GM10248 (cell line): Measurements from ENCODE around the gene UGT1A6.

ENCODE experiments used
- CTCF ChIA-PET: fragments of 300-600 bp; sonication (Branson Sonifier 250); formaldehyde crosslinking; extraction: SDS; loops from one replicate; lab custom pipeline; 2021; ENCODE audit warnings: antibody characterized with exemption; lab: Yijun Ruan, JAX
- POLR2A ChIA-PET: fragments of 350-650 bp; sonication (Branson Sonifier 250); formaldehyde crosslinking; extraction: SDS; loops from one replicate; lab custom pipeline; 2020; ENCODE audit warnings: antibody characterized with exemption; lab: Yijun Ruan, JAX
- DNase-seq: peaks from one replicate; pipeline ENCODE4 v3.0.0; 2012; ENCODE audit errors: extremely low spot score
- TF ChIP-seq, protein P1 (sequence below): IDR thresholded peaks from 2 replicates; pipeline ENCODE4 v1.5.1; 2012; ENCODE audit warnings: mild to moderate bottlenecking, low read depth; ENCODE audit errors: extremely low read depth, missing control alignments, control extremely low read depth

UGT1A6 gene

DNA sequence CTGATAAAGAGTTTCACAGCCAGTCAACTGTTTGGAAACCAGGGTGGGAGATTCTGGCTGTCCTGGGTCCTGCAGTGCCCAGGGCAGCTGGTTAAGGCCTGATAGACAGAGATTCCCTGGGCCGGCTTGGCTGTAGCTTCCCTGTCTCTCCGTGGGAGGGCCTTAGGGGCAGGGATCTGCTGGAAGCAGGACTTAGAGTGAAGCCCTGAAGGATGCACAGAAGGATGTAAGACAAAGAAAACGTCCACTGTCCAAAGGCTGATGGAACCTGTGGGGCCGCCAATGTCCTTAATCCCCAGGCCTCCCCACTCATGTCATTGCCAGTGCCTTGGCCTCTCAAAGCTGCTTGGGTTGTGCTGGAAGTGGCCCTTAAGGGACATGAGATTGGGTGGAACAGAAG is 118.4 kb downstream of the UGT1A6 start:
- ChIA-PET POLR2A (no interaction called here), CTCF (no interaction called here)
- TF ChIP-seq, protein P1, sequence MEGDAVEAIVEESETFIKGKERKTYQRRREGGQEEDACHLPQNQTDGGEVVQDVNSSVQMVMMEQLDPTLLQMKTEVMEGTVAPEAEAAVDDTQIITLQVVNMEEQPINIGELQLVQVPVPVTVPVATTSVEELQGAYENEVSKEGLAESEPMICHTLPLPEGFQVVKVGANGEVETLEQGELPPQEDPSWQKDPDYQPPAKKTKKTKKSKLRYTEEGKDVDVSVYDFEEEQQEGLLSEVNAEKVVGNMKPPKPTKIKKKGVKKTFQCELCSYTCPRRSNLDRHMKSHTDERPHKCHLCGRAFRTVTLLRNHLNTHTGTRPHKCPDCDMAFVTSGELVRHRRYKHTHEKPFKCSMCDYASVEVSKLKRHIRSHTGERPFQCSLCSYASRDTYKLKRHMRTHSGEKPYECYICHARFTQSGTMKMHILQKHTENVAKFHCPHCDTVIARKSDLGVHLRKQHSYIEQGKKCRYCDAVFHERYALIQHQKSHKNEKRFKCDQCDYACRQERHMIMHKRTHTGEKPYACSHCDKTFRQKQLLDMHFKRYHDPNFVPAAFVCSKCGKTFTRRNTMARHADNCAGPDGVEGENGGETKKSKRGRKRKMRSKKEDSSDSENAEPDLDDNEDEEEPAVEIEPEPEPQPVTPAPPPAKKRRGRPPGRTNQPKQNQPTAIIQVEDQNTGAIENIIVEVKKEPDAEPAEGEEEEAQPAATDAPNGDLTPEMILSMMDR, result no peak
- DNase-seq, result no peak

DNA sequence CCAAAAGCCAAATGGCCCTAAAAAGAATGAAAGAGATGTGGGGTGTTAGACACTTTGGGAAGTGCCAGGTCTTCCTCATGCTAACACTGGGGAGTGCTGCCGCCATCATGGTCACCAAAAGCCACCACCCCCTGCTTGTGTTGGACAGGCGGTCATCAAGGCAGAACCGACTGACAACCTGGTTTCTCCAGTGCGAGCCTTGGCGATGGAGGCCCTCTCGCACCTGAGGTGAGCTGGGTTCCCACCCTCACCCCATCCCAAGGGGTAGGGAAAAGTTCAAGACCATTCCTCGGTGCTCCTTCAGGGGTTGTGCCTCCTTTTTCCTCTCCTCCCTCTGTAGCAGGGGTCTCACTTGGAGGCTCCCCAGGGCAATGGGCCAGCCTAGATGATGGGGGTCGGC is 119.0 kb downstream of the UGT1A6 start:
- TF ChIP-seq, protein P1, result no peak
- POLR2A ChIA-PET, result no interaction called here
- DNase-seq, result no peak
- CTCF ChIA-PET, result no interaction called here

DNA sequence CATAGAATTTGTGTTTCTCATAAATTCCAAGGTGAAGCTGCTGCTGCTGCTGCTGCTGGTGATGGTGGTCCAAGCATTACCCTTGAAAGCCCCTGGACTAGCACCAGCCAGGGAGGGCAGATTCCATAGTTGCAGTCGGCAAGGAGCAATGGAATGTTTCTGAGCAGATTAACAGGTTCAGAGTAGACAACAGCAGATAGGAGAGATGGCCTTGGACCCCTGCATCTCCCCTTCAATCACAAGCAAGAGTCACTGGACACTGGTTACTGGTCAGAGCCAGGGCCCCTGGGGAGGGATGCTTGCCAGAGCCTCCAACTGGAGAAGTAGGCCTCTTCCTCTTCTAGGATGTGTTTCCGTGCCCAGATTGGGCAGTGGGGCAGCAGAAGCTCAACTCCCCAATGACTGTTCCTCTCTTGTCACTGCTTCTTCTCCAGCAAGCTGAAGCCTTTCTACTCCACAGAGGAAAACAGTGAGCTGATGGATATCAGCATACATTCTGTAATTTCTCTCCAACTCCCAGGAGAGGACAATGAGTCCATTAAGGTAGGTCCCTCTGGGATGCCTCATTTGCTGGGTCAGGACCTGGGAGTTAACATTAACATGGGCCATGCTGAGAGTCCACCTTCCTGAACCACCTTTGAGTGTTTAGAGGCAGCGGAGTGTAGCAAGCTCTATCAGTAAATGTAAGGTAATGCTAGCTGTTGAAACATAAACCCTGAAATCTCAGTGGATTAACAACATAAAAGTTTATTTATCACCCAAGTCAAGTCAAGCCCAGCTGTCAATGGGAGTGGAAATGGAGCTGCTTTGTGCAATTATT is 120.8 kb downstream of the UGT1A6 start:
- DNase-seq, result no peak
- POLR2A ChIA-PET, result no interaction called here
- CTCF ChIA-PET, result interaction anchor here (1.3 to 1.5 kb wide), 2 partner anchors 19 to 45 kb away, joined by 3 read pairs; no protein-coding TSS in a partner anchor
- TF ChIP-seq, protein P1, result no peak

DNA sequence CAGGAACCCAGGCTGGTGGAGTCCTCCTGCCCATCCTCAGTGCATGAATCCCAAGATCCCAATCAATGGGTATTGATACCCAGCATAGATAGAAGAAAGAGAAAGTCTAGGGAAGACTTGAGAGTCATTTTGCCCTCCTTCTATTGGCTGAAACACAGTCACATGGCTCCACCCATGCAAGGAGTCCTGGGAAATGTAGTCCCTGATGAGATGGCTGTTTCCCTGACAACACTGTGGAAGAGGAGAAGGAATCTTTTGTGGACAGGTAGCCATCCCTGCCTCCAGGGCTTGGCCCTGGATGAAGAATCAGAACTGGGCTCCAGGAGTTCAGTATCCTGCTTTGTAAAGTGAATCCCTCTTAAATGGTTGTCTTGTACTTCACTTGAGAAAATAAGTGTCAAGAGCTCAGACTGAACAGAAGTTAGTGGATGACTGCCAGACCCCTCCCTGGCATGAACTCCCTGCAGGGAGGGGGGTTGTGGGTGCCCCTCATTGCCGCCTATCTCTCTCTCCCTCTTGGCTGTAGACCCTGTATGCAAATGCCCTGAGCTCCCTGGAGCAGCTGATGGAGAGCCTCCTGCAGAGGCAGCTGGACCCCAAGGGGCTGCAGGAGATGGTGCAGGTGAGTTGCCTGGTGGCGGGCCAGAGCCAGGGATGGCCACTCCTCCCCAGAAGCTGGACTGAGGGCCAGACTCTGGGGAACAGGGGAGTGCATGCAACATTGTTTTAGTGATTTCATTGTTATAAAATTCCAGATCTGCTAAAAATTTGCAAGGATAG is 121.6 kb downstream of the UGT1A6 start:
- TF ChIP-seq, protein P1, result no peak
- POLR2A ChIA-PET, result no interaction called here
- CTCF ChIA-PET, result interaction anchor here (0.9 to 1.3 kb wide), 3 partner anchors 10 to 18 kb away, joined by 3 to 4 read pairs (median 3); no protein-coding TSS in a partner anchor
- no peak for DNase-seq

DNA sequence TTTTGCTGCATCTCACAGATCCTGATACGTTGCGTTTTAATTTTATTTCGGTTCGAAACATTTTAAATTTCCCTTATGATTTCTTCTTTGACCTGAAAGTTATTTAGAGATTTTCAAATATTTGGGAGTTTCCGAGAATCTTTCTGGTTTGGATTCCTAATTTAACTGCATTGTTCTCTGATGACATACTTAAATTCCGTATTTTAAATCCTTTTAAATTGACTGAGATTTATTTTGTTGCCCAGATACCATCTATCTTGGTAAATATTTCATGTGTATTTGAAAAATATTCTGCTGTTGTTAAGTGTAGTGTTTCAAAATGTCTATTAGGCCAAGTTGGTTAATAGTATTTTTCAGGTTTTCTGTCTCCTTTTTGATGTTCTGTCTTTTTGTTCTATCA is 123.2 kb downstream of the UGT1A6 start:
- ChIA-PET CTCF (no interaction called here), POLR2A (no interaction called here)
- TF ChIP-seq, protein P1, result no peak
- DNase-seq, result no peak

DNA sequence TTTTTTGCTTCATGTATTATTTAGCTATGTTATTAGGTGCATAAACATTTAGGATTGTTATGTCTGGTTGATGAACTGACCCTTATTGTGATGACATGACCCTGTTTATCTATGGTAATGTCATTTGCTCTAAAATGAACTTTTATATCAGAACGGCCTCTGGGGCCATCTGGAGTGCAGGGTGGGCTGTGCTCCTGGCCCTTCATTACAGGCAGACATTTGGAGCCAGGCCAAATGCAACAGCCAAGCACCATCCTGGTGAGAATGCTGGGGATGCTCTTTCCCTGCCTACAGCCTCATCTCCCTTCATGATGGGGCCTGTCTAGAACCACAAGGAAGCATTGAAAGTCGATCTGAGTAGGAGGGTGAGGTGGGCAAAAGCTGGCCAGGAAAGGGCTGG is 123.6 kb downstream of the UGT1A6 start:
- TF ChIP-seq, protein P1, result no peak
- POLR2A ChIA-PET, result no interaction called here
- DNase-seq, result no peak
- CTCF ChIA-PET, result no interaction called here
